HG02678 (cell line): ENCODE data around the gene INTS3.

ENCODE experiments used
- ATAC-seq: cut with Tn5 transposase; IDR thresholded peaks from one replicate; pipeline ENCODE4 v1.9.1; 2021; ENCODE audit warnings: mild to moderate bottlenecking, moderate library complexity; ENCODE audit not compliant: unreplicated experiment

Gene INTS3

GRCh38 chr1:153816283-153816889 is 88.5 kb downstream of the INTS3 start:
- ATAC-seq, result no peak

- ATAC-seq, result no peak
These were observed 91.0 kb downstream of the INTS3 start for GRCh38 chr1:153818876-153819275.
